HG03108 (cell line): ENCODE data around the gene AFDN.

Experiments
- ATAC-seq: cut with Tn5 transposase; IDR thresholded peaks from one replicate; pipeline ENCODE4 v1.9.1; 2021; ENCODE audit warnings: moderate library complexity; ENCODE audit not compliant: unreplicated experiment

AFDN gene

DNA sequence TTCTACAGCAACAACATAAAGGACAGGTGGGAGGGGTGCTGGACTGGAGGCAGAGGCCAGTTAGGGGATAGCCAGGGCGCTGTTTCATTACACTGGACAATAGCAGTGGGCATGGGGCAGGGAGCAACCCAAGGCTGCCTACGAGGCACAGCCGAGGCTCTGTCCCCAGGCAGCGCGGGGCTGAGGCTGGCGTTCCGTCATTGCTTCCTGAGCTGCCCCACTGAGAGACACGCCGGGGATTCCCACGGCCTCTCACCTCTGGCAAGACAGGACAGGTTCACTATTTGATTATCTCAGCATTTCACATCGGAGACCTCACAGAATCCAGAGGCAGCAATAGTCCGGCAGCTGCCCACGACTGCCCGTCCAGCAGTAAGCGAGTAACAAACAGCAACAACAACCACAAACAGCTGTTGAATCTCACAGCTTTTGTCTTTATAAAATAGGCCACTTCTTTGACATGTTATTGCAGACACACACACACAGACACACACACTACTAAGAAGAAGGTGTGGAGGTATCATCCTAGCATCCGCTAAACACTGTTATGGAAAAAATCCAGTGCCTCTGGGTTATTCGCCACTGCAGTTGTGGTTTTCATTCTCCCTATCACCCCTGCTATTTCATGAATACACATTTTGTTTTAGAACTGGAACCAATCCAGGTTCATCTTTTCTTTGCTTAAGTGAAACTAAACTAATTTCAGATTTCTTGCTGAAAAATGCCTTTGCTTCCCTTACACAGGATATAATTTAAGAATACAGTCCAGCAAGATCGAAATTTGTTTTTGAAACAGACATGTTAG is 190.2 kb downstream of the AFDN start:
- ATAC-seq, result no peak

DNA sequence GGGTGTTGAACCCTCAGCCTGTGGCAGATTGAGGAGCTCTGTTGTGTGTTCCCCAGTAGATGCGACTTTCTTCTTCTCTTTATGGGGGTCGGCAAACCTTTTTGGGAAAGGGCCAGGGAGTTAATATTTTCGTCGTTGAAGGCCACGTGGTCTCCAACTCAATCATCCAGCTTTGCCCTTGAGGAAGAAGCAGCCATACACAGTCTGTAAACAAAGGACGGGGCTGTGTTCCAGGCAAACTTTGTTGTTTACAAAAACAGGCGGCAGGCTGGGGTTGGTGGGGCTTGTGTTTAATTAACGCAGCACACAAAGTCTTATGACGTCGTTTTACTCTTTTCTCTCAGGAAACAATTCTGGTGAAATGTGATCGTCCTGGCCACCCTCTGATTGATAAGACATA is 190.9 kb downstream of the AFDN start:
- no peak for ATAC-seq

DNA sequence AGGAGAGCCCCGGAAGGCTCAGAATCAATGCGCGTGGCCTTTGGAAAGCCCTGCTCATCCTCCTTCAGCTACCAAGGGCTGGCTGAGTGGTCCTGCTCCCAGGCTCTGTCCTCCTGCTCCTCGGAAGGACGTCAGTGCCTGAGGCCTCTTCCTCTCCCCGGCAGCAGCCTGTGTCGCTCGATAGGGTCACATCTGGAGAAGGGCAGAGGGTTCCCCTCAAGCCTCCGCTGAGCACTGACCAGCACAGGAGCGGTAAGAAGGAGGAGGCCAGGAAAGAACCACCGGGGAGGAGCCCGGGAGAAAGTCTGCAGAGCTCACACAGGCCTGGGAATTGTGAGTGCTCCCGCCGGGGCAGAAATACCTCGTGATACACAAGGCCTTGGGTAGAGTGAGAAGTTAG is 192.0 kb downstream of the AFDN start:
- no peak for ATAC-seq

DNA sequence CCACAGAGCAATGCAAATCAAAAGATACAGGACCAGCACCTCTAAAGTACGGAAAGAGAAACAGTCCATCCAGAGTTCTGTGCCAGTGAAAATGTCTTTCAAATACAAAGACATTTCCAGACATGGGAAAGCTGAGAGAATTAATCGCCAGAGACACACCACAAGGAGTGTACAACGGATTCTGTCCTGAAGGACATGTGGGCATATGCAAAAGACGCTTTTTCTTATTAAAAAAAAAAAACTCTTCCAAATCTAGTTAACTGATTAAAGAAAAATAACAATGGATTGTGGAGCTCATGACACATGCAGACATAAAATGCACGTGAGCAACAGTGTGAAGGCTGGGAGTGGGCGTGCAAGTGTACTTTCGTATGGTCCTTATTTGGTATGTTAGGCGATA is 193.5 kb downstream of the AFDN start:
- ATAC-seq, result no peak

DNA sequence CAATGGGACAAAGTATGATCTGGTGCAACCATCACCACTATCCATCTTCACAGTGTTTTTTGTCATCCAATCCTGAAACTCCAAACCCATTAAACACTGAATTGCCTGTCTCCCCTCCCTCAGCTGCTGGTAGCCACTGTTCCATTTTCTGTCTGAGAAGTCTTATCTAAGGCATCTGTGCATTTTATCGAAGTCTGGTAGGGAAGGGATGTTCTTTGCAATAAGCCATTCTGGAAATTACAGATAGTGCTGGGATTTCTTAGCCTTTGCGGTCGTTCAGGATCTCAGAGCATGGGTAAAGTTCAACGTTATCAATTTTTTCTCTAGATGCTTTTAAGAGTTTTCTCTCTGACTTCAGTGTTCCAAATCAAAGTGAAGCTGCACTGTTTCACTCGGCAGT is 194.9 kb downstream of the AFDN start:
- no peak for ATAC-seq
